Ureter (tissue), 1 donor: ENCODE measurements around the gene ZNG1B. TPM values are rescaled to one million over a fixed set of nuclear protein-coding genes. Genes with fewer than 3 reads are reported as not detected.
"Not testable (repeated sequence)": the region's sequence is repeated elsewhere in the genome, so short reads cannot be mapped to it uniquely, and the experiment has no call there.

Experiments used
- DNase-seq: peaks from one replicate; pipeline ENCODE4 v3.0.0-alpha.2; 2020; ENCODE audit warnings: low spot score
- total RNA-seq: library from RNA; stranded (reverse); gene quantifications from one replicate; pipeline ENCODE4 v1.2.4, GENCODE V29; 2023
- donor health status: DM: yes; HTN: yes; CAD: no.

ZNG1B gene
- total RNA-seq, 1 donor from 2014 or later: 46.0 TPM

GRCh38 chr2:113503094-113504042, 65.9 kb downstream of the ZNG1B start:
- not testable (repeated sequence) for DNase-seq

DNA sequence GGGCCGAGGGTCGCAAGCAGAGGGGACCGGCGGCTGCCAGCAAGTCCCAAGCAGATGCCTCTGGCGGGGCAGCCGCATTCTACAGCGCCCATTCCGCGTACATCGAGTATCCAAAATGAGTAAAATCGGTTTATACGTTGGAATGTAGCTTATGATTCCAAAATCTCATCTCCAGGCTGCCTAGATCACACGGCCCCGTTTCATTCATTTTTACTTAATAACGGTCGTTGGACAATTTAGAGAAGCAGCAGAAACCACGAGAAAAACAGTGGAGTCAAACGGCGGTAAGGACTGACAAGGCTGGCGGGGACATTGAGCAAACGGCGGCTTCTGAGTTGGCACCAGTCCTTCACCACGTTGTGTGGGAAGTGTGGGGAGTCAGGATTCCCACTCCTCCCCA, 66.6 kb downstream of the ZNG1B start:
- not testable (repeated sequence) for DNase-seq

DNA sequence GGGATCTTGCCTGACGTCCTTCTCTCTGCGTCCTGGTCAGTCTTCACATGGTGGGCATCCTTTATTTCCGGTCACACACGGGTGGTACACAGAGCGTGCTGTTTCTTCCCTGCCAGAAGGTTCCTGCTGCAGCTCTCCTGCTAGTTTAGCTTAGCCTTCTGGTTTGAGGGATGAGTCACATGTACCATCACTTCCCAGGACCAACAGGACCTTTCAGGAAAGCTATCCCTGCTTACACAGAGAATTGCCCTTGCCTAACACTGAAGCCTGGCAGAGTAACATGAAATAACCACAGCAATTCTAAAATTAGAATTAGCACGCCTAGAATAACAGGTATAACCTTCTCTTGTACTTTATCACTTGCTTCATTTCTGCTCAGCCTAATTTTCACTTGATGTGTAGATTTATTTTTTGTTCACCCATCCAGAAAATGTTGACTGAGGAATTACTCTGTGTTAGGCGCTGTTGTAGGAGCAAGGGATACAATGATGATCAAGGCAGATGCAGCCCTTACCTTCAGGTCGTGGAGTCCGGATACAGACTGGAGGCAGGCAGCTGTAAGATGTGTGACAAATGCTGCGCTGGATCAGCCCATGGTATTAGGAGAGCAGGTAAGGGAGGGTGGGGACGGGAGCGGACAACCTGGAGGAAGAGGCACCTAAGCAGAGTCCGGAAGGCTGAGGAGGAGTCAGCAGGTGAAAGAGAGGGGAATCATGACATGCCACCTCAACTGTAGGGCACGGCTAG, 70.1 kb downstream of the ZNG1B start:
- DNase-seq: not testable (repeated sequence)

GRCh38 chr2:113508187-113508586, 70.7 kb downstream of the ZNG1B start:
- DNase-seq: not testable (repeated sequence)

DNA sequence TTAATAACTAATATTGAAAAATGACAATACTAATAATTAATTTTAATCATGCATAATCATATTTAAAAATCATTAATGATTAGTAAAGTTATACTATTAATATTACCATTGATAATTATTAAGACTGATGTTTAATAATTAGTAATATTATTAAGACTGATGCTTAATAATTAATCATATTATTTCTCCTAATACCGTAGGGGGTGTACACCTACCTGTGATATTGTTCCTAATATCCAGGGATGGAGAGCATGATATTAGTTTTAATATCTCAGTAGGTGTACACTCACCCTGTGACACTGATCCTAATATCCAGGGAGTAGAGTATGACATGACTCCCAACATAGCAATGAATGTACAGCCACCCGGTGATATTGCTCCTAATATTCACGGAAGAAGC, 73.4 kb downstream of the ZNG1B start:
- not testable (repeated sequence) for DNase-seq

DNA sequence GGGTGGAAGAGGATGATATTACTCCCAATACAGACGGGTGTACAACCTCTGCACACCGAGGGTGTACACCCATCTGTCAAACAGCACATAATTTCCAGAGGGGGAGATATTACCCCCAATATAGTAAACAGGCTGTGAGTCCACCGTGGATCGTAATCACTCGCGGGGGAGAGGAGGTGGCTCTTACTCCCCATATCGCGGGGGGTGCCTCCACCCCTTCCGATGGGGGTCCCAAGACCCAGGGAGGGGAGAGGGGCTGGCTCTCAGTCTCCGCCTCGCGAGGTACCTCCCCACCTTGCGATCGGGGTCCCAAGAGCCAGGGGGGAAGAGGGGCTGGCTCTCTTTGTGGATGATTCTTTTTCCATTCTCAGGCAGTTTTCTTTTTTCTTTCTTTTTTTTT, 74.4 kb downstream of the ZNG1B start:
- not testable (repeated sequence) for DNase-seq

DNA sequence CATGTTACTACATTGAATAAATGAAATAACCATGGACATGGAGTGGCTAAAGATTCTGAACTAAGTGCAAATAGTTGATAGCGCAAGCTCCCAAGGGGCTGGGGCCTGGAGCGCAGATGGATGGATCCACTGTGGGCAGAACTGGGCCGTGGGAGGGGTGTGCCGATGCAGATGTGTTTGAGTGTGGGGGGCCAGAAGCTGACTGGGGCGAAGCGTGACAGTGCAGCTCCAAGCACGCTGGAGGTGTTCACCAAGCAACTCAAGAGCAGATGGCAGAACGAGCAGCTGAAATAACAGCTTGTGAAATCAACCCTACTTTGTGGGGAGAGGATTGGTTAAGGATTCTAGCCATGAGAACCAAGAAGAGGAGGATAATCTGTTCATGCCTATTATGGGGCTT, 78.0 kb downstream of the ZNG1B start:
- DNase-seq: not testable (repeated sequence)

GRCh38 chr2:113515995-113516394, 78.5 kb downstream of the ZNG1B start:
- DNase-seq: not testable (repeated sequence)

- not testable (repeated sequence) for DNase-seq
These were observed 79.5 kb downstream of the ZNG1B start for GRCh38 chr2:113517025-113517424.

- DNase-seq: not testable (repeated sequence)
These were observed 83.3 kb downstream of the ZNG1B start for GRCh38 chr2:113520837-113521236.

DNA sequence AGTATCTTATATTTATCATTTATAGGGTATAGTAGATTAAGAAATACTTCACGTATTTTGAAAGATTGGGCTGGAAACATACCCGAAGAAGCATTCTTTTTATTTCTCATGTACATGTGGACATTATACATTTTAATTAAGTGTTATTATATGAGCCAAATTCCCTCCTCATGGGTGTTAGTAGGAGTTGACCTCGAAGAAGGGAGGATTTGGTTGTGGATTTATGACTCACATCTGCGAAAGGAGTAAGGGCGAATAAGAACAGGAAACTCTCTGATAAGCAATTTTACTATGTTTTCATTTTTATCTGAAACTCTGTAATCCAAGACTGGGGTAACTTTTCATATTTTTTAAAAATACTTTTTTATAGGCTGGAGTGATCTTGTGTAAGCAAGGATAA, 84.0 kb downstream of the ZNG1B start:
- DNase-seq: not testable (repeated sequence)

- not testable (repeated sequence) for DNase-seq
These were observed 87.5 kb downstream of the ZNG1B start for GRCh38 chr2:113524986-113525385.

GRCh38 chr2:113527350-113528045, 90.0 kb downstream of the ZNG1B start:
- not testable (repeated sequence) for DNase-seq

GRCh38 chr2:113528126-113528525, 90.6 kb downstream of the ZNG1B start:
- DNase-seq: not testable (repeated sequence)

DNA sequence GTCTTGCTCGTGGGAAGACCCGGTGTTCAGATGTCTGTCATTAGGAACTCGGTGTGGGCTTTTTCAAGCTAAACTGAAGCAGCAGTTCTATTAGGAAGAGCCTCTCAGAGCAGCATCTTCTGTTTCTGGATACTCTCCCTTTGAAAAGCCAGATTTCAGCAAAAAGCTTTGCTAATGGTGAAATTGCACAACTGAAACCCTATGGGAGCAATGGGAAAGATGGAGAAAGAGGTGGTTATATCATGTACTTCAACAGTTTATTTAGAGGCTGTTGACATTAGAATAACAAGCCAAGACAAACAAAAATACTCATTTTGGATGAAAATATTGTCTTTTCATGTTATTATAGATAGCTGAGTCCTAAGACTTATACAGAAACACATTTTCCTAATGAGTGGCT, 91.4 kb downstream of the ZNG1B start:
- not testable (repeated sequence) for DNase-seq

- DNase-seq: not testable (repeated sequence)
These were observed 95.5 kb downstream of the ZNG1B start for GRCh38 chr2:113532991-113533390.

- DNase-seq: not testable (repeated sequence)
These were observed 99.1 kb downstream of the ZNG1B start for GRCh38 chr2:113536573-113536972.

DNA sequence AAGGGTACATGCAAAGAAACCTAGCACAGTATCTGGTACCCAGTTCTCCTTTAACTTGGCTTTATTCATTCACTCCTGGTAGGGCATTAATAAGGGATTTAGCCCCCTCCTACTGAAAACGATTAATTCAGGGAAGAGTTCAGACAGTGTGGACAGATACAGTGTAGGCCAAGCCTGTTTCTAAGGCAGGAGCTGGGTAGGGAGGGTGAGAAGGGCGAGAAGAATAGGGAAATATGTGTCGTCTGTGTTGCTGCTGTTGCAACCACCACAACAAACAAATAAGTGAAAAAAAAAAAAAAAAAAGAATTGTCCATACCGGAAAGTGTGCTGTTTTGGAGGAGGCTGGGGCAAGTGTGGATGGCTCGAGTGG, 103.3 kb downstream of the ZNG1B start:
- DNase-seq: not testable (repeated sequence)

GRCh38 chr2:113541204-113541975, 103.9 kb downstream of the ZNG1B start:
- DNase-seq: peak; percentile 47

- not testable (repeated sequence) for DNase-seq
These were observed 104.5 kb downstream of the ZNG1B start for GRCh38 chr2:113541976-113542485.

GRCh38 chr2:113542529-113542928, 105.0 kb downstream of the ZNG1B start:
- not testable (repeated sequence) for DNase-seq
